HepG2 (cell line): ENCODE measurements around the gene CSNK2B. TPM values are rescaled to one million over a fixed set of nuclear protein-coding genes. Genes with fewer than 3 reads are reported as not detected.
A peak's percentile ranks its signal among the peaks of the same experiment; 100 is the strongest.

ENCODE experiments used
- ATAC-seq: fragments of 200-7000 bp; cut with Tn5 transposase; 3 replicates; pipeline ENCODE4 v1.9.1; 2020; ENCODE audit warnings: mild to moderate bottlenecking, moderate library complexity
- BruUV-seq: library from RNA; stranded (reverse); fragments of 400-500 nt; replicated peaks from 2 replicates; lab custom pipeline; 2021; lab: Mats Ljungman, UMichigan
- CTCF ChIA-PET: fragments of 300-600 bp; formaldehyde crosslinking; extraction: SDS; loops from one replicate; lab custom pipeline; 2021; ENCODE audit warnings: low total read pairs, inconsistent platforms, low intra/inter-chr PET ratio; lab: Yijun Ruan, JAX
- POLR2A ChIA-PET: fragments of 350-600 bp; sonication (Branson Sonifier 250); formaldehyde crosslinking; loops from one replicate; lab custom pipeline; 2020; ENCODE audit warnings: antibody characterized with exemption, inconsistent platforms; lab: Yijun Ruan, JAX
- DNase-seq: peaks from one replicate; pipeline ENCODE4 v3.0.0-alpha.2; 2015; ENCODE audit warnings: low spot score
- FAIRE-seq: peaks from 3 replicates; lab custom pipeline; 2011; peaks lifted over from hg19 to GRCh38; lab: Jason Lieb, UNC
- H2AFZ ChIP-seq: one replicate; pipeline ENCODE4 v1.6.1; 2011; ENCODE audit warnings: low read length, inconsistent platforms
- H3K27ac ChIP-seq: fragments of 300-600 bp; 3 replicates; pipeline ENCODE4 v1.8.0; 2011; ENCODE audit warnings: mixed run types, mild to moderate bottlenecking, mixed read lengths, low read length, inconsistent platforms; ENCODE audit not compliant: insufficient read depth; ENCODE audit errors: extremely low read length
- H3K27me3 ChIP-seq, 2 experiments: fragments of 200-600 bp in 1 of 2; 2 replicates in 1 of 2; 3 replicates in 1 of 2; pipeline versions ENCODE4 v1.6.0 to v1.8.0; 2011; ENCODE audit warnings: low read length in 2 of 2, mild to moderate bottlenecking in 2 of 2, moderate library complexity in 2 of 2, inconsistent platforms in 1 of 2; ENCODE audit not compliant: insufficient read depth in 2 of 2, control insufficient read depth in 1 of 2
- H3K36me3 ChIP-seq, 2 experiments: fragments of 200-600 bp in 1 of 2; replicated peaks in 1 of 2; 2 replicates in 1 of 2; 3 replicates in 1 of 2; pipeline versions ENCODE4 v1.5.1 to v1.8.0; 2011; ENCODE audit warnings: low read length in 2 of 2, inconsistent platforms in 1 of 2; ENCODE audit not compliant: insufficient read depth in 2 of 2, control insufficient read depth in 1 of 2
- H3K4me1 ChIP-seq: 2 replicates; pipeline ENCODE4 v1.5.1; 2012; ENCODE audit warnings: low read length, inconsistent platforms; ENCODE audit not compliant: insufficient read depth
- H3K4me2 ChIP-seq: 2 replicates; pipeline ENCODE4 v1.6.0; 2011; ENCODE audit warnings: low read depth, low read length, inconsistent platforms
- H3K4me3 ChIP-seq, 3 experiments: fragments of 200-600 bp in 1 of 3; sonication (generic), shearing (Covaris generic) in 1 of 3; replicated peaks in 1 of 3; 2 replicates each; pipeline ENCODE4 v1.5.1; 2011 to 2016; ENCODE audit warnings: low read length in 3 of 3, inconsistent platforms in 2 of 3, low read depth in 2 of 3, mild to moderate bottlenecking in 2 of 3, control low read depth in 1 of 3, mixed read lengths in 1 of 3; ENCODE audit not compliant: insufficient read depth in 1 of 3
- H3K79me2 ChIP-seq: one replicate; pipeline ENCODE4 v1.6.1; 2011; ENCODE audit warnings: low read length, inconsistent platforms; ENCODE audit not compliant: insufficient read depth
- H3K9ac ChIP-seq: 2 replicates; pipeline ENCODE4 v1.6.0; 2011; ENCODE audit warnings: mild to moderate bottlenecking, low read depth, low read length, inconsistent platforms; ENCODE audit not compliant: insufficient read depth
- H3K9me3 ChIP-seq: 2 replicates; pipeline ENCODE4 v1.5.1; 2012; ENCODE audit warnings: mild to moderate bottlenecking, low read length
- H4K20me1 ChIP-seq: 2 replicates; pipeline ENCODE4 v1.6.0; 2011; ENCODE audit warnings: inconsistent platforms, mild to moderate bottlenecking, low read length, moderate library complexity; ENCODE audit not compliant: insufficient read depth
- CBX5 ChIP-seq: sonication (generic); formaldehyde crosslinking; IDR thresholded peaks from 2 replicates; pipeline ENCODE4 v1.4.0; 2020; ENCODE audit warnings: missing genetic modification reagents, borderline replicate concordance
- DMAP1 ChIP-seq: IDR thresholded peaks from 2 replicates; pipeline ENCODE4 v1.6.1; 2016
- HES4 ChIP-seq: sonication (generic); formaldehyde crosslinking; IDR thresholded peaks from 2 replicates; pipeline ENCODE4 v1.9.0; 2021; ENCODE audit warnings: mild to moderate bottlenecking, missing genetic modification reagents, borderline replicate concordance
- HNF4G ChIP-seq, 2 experiments: sonication (generic) in 1 of 2; formaldehyde crosslinking in 1 of 2; IDR thresholded peaks; 2 replicates each; pipeline versions ENCODE4 v1.4.0 to v1.6.1; 2011 to 2020; ENCODE audit warnings: borderline replicate concordance in 2 of 2, low read depth in 2 of 2, mild to moderate bottlenecking in 2 of 2, low read length in 1 of 2, missing genetic modification reagents in 1 of 2, moderate library complexity in 1 of 2
- KAT8 ChIP-seq: IDR thresholded peaks from 2 replicates; pipeline ENCODE4 v1.6.1; 2016; ENCODE audit warnings: missing genetic modification reagents, missing compliant biosample characterization
- KDM2A ChIP-seq: sonication (generic); formaldehyde crosslinking; IDR thresholded peaks from 2 replicates; pipeline ENCODE4 v1.4.0; 2020; ENCODE audit warnings: low read depth, missing genetic modification reagents, borderline replicate concordance
- KLF16 ChIP-seq, 2 experiments: sonication (generic) in 1 of 2; formaldehyde crosslinking in 1 of 2; IDR thresholded peaks; 2 replicates each; pipeline versions ENCODE4 v1.6.1 to v1.8.0; 2016 to 2023; ENCODE audit warnings: missing genetic modification reagents in 2 of 2, missing compliant biosample characterization in 1 of 2
- KMT2A ChIP-seq: sonication (generic); formaldehyde crosslinking; IDR thresholded peaks from 2 replicates; pipeline ENCODE4 v1.4.0; 2020; ENCODE audit warnings: missing genetic modification reagents
- MED1 ChIP-seq: sonication (generic); formaldehyde crosslinking; IDR thresholded peaks from 2 replicates; pipeline ENCODE4 v1.4.0; 2020; ENCODE audit warnings: missing genetic modification reagents
- PHF8 ChIP-seq: sonication (generic); formaldehyde crosslinking; IDR thresholded peaks from 2 replicates; pipeline ENCODE4 v1.5.0; 2020; ENCODE audit warnings: missing genetic modification reagents
- RBM39 ChIP-seq: fragments of 200-400 bp; formaldehyde crosslinking; IDR thresholded peaks from one replicate; pipeline ENCODE4 v1.6.1; 2018; ENCODE audit warnings: antibody characterized with exemption, mild to moderate bottlenecking, low read depth, low read length; ENCODE audit not compliant: poor library complexity, severe bottlenecking
- RXRA ChIP-seq: sonication (generic); formaldehyde crosslinking; IDR thresholded peaks from 2 replicates; pipeline ENCODE4 v1.5.1; 2020; ENCODE audit warnings: missing genetic modification reagents
- THAP11 ChIP-seq: IDR thresholded peaks from 2 replicates; pipeline ENCODE4 v1.6.1; 2016; ENCODE audit warnings: missing biosample characterization, missing genetic modification reagents
- ZBTB1 ChIP-seq: sonication (generic); formaldehyde crosslinking; IDR thresholded peaks from 2 replicates; pipeline ENCODE4 v1.4.0; 2020; ENCODE audit warnings: missing genetic modification reagents, borderline replicate concordance
- ZBTB7B ChIP-seq: sonication (generic); formaldehyde crosslinking; IDR thresholded peaks from 2 replicates; pipeline ENCODE4 v1.4.0; 2020; ENCODE audit warnings: missing genetic modification reagents
- ZNF124 ChIP-seq: sonication (generic); formaldehyde crosslinking; IDR thresholded peaks from 2 replicates; pipeline ENCODE4 v1.4.0; 2020; ENCODE audit warnings: missing genetic modification reagents
- ZNF30 ChIP-seq: sonication (generic); formaldehyde crosslinking; IDR thresholded peaks from 2 replicates; pipeline ENCODE4 v1.5.0; 2020; ENCODE audit warnings: mild to moderate bottlenecking, missing genetic modification reagents
- ZNF430 ChIP-seq: sonication (generic); formaldehyde crosslinking; IDR thresholded peaks from 2 replicates; pipeline ENCODE4 v1.9.0; 2021; ENCODE audit warnings: mild to moderate bottlenecking, missing genetic modification reagents
- ZNF552 ChIP-seq: sonication (generic); formaldehyde crosslinking; IDR thresholded peaks from 2 replicates; pipeline ENCODE4 v1.9.0; 2022; ENCODE audit warnings: missing genetic modification reagents, mild to moderate bottlenecking, borderline replicate concordance
- ZNF691 ChIP-seq: sonication (generic); formaldehyde crosslinking; IDR thresholded peaks from 2 replicates; pipeline ENCODE4 v1.4.0; 2020; ENCODE audit warnings: missing genetic modification reagents, low read depth, mild to moderate bottlenecking, borderline replicate concordance
- WGBS: methylation state at CpG from one replicate; pipeline ENCODE4 v1.1.6; 2017; ENCODE audit warnings: low lambda C conversion rate; 5-methylcytosine and 5-hydroxymethylcytosine counted together
- in situ Hi-C: cut with HindIII; loops from 2 replicates; pipeline ENCODE4 v1.10.0; 2017; ENCODE audit warnings: low pct_unique_long_range_greater_than_20kb; ENCODE audit not compliant: extremely low pct_ligation_motif_present
- intact Hi-C: fragments of 100-400 bp; cut with micrococcal nuclease; formaldehyde crosslinking; loops from one replicate; pipeline ENCODE4 v1.10.0; 2022; ENCODE audit not compliant: unreplicated experiment
- polyA plus RNA-seq, 8 experiments: library from polyadenylated mRNA; depleted of rRNA in 3 of 8; stranded (reverse) in 7 of 8; unstranded in 1 of 8; fragments of >200 nt; fragmentation: Illumina TruSeq in 4 of 8; extraction: Trizol in 4 of 8; gene quantifications; 2 replicates each; pipeline versions ENCODE4 v1.2.1 to v1.2.3, GENCODE V29; 2011 to 2016; ENCODE audit warnings: low read depth in 4 of 8, missing spikeins in 1 of 8, mixed read lengths in 1 of 8; ENCODE audit not compliant: insufficient read depth in 1 of 8
- total RNA-seq, 5 experiments: library from RNA; depleted of rRNA; stranded (reverse); fragments of >200 nt; fragmentation: Illumina TruSeq; extraction: Trizol; gene quantifications; 2 replicates each; pipeline ENCODE4 v1.2.3, GENCODE V29; 2016; ENCODE audit warnings: low read depth in 1 of 5
- TF ChIP-seq, protein P1 (sequence below): sonication (generic); formaldehyde crosslinking; conservative IDR thresholded peaks from 2 replicates; pipeline ENCODE4 v1.8.0; 2022; ENCODE audit warnings: mild to moderate bottlenecking, moderate library complexity, missing genetic modification reagents

Gene CSNK2B
- total and polyA plus RNA-seq, 2 of the 13 experiments (the other 11 are each of a cell fraction or from before 2014, with no cell fraction given): 111 to 296 TPM

DNA sequence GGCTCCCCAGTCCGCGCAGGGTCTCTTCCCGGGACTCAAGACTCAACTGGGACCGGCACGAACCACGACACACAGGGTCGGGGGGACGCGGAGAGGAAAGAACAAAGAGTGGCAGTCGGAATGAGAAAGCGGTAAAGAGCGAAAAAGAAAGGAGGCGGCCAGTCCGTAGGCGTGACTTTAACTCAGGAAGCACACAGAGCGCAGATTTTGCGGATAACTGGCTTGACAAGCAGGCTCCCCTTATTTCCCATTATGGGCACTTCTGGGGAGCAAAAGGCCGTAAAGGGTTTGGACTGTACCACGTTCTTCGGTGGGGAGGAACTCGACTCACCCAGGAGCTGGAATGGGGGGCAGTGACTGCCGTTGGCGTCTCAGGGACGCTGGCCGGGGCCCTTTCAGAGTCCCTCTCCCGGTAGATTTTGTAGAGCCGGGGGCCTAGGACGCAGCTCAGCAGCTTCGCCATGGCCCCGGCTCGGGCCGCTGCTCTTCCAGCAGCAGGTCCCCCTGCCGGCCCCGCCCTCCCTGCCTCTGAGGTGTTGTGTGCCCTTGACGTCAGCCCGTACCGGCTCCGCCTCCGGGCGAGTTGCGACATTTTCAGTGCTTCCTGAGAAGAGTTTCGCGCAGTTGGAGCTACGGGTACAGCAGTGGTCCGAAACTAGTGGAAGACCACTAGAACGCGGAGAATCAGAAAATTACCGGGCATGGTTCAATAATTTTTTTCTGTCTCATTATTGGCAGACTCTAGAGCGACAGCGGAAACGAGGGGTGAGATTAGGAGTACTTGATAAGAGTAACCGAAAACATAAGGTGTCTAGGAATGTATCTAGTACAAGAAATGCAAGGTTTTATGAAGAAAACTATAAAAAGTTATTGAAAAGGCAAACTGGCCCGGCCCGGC is 37.2 kb downstream of the CSNK2B start, which contains the start of gene ABHD16A:
TSS of gene ABHD16A (minus strand) at position 506 of the 898 bp plus-strand sequence. CDS start at position 463, 43 bp downstream.
- BruUV-seq: no TSS peak
- 1% methylated on average over 39 of the region's 54 CpGs for WGBS
- Histone ChIP-seq H3K4me3 (peak within 1 kb of the TSS; percentile 71 to 84 (median 81)), H3K79me2 (peaks cover 22% of the 10 kb centered on the region), H3K27ac (peak within 1 kb of the TSS; percentile 85), H3K27me3 (peaks cover 0 to 3% of the 10 kb centered on the region in 2 experiments; a peak in 2 of 5 replicates), H4K20me1 (no peaks in the 10 kb centered on the region), H3K9ac (peak within 1 kb of the TSS; percentile 95), H3K9me3 (no peaks in the 10 kb centered on the region), H3K4me1 (peaks cover 39% of the 10 kb centered on the region), H3K36me3 (peaks cover under 1 to 2% of the 10 kb centered on the region in 2 experiments; a peak in 2 of 5 replicates), H3K4me2 (peak within 1 kb of the TSS; percentile 99), H2AFZ (peak within 1 kb of the TSS; percentile 52)
- ChIA-PET CTCF (no interaction called here), POLR2A (interaction anchor here (0.6 to 2.7 kb wide), 38 partner anchors 10 to 1269 kb away, joined by 3 to 57 read pairs (median 5); partner anchors contain the start of genes APOM, BAG6, C6orf47 and CFB)
- FAIRE-seq (peak; percentile 82), ATAC-seq (peak; percentile 93), DNase-seq (peak; percentile 98)
- in situ Hi-C loops (no loop called here), intact Hi-C loops (loop anchor here (2.0 to 5.0 kb wide), 2 partner anchors 22 to 34 kb away; partner anchors contain the start of genes CLIC1 and LY6G5C)
- 0 out of 2 replicates have a peak, but pooled peaks have one; percentile 59 for TF ChIP-seq ZNF124 (CRISPR knock-in tag)
- no peak for TF ChIP-seq ZNF552 (CRISPR knock-in tag)
- TF ChIP-seq ZBTB1 (CRISPR knock-in tag): no peak
- TF ChIP-seq HNF4G (IDR thresholded peaks at IDR 0.05; ENCODE audit: borderline replicate concordance, low read depth, low read length): peak; percentile 63; the same call in 1 of the 2 replicates
- TF ChIP-seq HNF4G (CRISPR knock-in tag; IDR thresholded peaks at IDR 0.05; ENCODE audit: borderline replicate concordance, low read depth): 0 out of 2 replicates have a peak, but pooled peaks have one; percentile 35
- TF ChIP-seq, protein P1, sequence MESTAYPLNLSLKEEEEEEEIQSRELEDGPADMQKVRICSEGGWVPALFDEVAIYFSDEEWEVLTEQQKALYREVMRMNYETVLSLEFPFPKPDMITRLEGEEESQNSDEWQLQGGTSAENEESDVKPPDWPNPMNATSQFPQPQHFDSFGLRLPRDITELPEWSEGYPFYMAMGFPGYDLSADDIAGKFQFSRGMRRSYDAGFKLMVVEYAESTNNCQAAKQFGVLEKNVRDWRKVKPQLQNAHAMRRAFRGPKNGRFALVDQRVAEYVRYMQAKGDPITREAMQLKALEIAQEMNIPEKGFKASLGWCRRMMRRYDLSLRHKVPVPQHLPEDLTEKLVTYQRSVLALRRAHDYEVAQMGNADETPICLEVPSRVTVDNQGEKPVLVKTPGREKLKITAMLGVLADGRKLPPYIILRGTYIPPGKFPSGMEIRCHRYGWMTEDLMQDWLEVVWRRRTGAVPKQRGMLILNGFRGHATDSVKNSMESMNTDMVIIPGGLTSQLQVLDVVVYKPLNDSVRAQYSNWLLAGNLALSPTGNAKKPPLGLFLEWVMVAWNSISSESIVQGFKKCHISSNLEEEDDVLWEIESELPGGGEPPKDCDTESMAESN: peak; percentile 91
- peak in 1 of 2 experiments; percentile 95; a peak in 2 of 4 replicates for TF ChIP-seq KLF16 (CRISPR knock-in tag; IDR thresholded peaks at IDR 0.05)
- TF ChIP-seq DMAP1 (CRISPR knock-in tag): peak; percentile 67
- peak; percentile 89 for TF ChIP-seq KDM2A (CRISPR knock-in tag)
- peak; percentile 8; the same call in 1 of the 2 replicates for TF ChIP-seq ZNF430 (CRISPR knock-in tag)
- TF ChIP-seq CBX5: peak; percentile 73; the same call in 1 of the 2 replicates
- peak; percentile 76 for TF ChIP-seq RBM39
- TF ChIP-seq KMT2A: 0 out of 2 replicates have a peak, but pooled peaks have one; percentile 18
- TF ChIP-seq ZBTB7B (CRISPR knock-in tag): peak; percentile 82
- peak; percentile 82 for TF ChIP-seq MED1 (CRISPR knock-in tag)
- TF ChIP-seq KAT8 (CRISPR knock-in tag): peak; percentile 96
- TF ChIP-seq PHF8: peak; percentile 92
- TF ChIP-seq ZNF30 (CRISPR knock-in tag): no peak
- TF ChIP-seq THAP11 (CRISPR knock-in tag): peak; percentile 93
- TF ChIP-seq RXRA (CRISPR knock-in tag): peak; percentile 64
- TF ChIP-seq HES4: no peak
- TF ChIP-seq ZNF691 (CRISPR knock-in tag): 0 out of 2 replicates have a peak, but pooled peaks have one; percentile 10
